Stomach (tissue), 4 donors: ENCODE results near the gene RNASE11.

Experiments used
- POLR2A ChIP-seq, 4 donors: fragments of 450-650 bp; IDR thresholded peaks; one replicate each; pipeline ENCODE4 v1.6.1; 2016; ENCODE audit warnings: antibody characterized with exemption in 4 of 4, control low read depth in 2 of 4, mild to moderate bottlenecking in 1 of 4, moderate library complexity in 1 of 4
- POLR2AphosphoS5 ChIP-seq, 3 donors: sonication (generic); formaldehyde crosslinking; IDR thresholded peaks; one replicate each; pipeline ENCODE4 v1.6.1; 2016; ENCODE audit warnings: antibody characterized with exemption in 3 of 3
- TF ChIP-seq, protein P1 (sequence below), 7 experiments: fragments of 450-650 bp in 4 of 7; fragments of 200-600 bp in 3 of 7; sonication (generic) in 3 of 7; IDR thresholded peaks; one replicate each; pipeline ENCODE4 v1.5.1; 2016 to 2019; ENCODE audit warnings: antibody characterized with exemption in 7 of 7, control low read depth in 2 of 7, mild to moderate bottlenecking in 1 of 7

DNA sequence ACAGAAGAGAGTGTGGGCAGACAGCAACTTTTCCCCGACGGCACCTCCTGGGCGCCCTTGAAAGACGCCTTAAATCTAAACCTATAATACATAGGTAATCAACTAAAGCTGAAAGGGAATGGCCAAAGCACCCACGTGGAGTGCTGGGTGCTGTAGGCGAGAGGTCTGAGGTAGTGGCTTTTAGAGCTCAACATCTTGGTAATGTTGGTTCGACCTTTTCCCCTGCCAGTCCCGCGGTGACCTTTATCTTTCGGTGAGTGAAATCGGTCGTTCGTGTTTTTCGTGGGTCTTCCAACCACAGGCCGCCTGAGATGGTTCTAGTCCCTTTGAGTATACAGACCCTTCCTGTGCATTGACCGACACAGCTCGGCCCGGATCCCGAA lies 44.6 kb upstream of the RNASE11 start:
- TF ChIP-seq POLR2AphosphoS5 (IDR thresholded peaks at IDR 0.05) (no peak), POLR2A (IDR thresholded peaks at IDR 0.05) (no peak)
- TF ChIP-seq, protein P1, sequence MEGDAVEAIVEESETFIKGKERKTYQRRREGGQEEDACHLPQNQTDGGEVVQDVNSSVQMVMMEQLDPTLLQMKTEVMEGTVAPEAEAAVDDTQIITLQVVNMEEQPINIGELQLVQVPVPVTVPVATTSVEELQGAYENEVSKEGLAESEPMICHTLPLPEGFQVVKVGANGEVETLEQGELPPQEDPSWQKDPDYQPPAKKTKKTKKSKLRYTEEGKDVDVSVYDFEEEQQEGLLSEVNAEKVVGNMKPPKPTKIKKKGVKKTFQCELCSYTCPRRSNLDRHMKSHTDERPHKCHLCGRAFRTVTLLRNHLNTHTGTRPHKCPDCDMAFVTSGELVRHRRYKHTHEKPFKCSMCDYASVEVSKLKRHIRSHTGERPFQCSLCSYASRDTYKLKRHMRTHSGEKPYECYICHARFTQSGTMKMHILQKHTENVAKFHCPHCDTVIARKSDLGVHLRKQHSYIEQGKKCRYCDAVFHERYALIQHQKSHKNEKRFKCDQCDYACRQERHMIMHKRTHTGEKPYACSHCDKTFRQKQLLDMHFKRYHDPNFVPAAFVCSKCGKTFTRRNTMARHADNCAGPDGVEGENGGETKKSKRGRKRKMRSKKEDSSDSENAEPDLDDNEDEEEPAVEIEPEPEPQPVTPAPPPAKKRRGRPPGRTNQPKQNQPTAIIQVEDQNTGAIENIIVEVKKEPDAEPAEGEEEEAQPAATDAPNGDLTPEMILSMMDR (IDR thresholded peaks at IDR 0.05) = no peak
